ENCODE measurements around the gene KRTAP3-3.
"Not testable (repeated sequence)": the region's sequence is repeated elsewhere in the genome, so short reads cannot be mapped to it uniquely, and the experiment has no call there.

KRTAP3-3 gene

DNA sequence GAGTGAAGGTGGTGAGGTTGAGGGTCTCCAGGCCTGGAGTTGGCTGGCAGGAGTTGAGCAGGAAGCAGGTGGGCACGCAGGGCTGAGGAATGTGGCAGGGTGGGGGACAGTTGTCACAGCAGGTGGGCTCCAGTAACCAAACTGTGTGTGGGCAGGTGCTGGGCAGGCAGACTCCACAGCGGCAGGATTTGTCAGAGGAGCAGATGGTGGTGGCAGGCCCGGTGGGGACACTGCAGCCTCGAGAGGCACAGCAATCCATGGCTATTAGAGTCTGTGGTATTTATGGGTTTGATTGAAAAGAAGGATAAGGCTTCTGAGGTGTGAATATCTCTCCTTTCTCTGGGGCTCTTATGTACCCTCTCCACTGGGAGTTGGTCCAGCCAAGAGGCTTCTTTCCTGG is at the start of gene KRTAP3-3:
TSS of gene KRTAP3-3 (minus strand) at position 326 of the 400 bp plus-strand sequence. CDS start at position 259, 67 bp downstream.
- no peak for DNase-seq (ENCODE audit: low spot score)

DNA sequence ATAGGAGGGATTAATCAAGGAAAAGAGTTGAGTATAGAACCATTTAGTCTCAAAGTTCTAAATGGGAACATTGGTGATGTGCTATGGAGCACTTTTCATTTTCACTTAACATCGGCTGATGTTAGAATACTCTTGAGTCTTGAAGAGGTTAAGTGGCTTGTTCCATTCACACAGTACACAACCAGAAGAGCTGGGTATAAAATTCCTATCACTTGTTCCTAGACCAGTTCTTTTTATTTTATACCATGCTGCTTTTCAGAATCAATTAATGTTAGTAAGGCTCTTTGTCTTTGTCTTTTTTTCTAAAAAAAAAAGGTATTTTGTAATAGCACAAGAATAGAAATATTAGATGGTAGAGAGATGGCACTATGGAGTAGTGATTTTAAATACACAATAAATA is 49.0 kb upstream of the KRTAP3-3 start:
- DNase-seq (ENCODE audit: low spot score) = no peak

DNA sequence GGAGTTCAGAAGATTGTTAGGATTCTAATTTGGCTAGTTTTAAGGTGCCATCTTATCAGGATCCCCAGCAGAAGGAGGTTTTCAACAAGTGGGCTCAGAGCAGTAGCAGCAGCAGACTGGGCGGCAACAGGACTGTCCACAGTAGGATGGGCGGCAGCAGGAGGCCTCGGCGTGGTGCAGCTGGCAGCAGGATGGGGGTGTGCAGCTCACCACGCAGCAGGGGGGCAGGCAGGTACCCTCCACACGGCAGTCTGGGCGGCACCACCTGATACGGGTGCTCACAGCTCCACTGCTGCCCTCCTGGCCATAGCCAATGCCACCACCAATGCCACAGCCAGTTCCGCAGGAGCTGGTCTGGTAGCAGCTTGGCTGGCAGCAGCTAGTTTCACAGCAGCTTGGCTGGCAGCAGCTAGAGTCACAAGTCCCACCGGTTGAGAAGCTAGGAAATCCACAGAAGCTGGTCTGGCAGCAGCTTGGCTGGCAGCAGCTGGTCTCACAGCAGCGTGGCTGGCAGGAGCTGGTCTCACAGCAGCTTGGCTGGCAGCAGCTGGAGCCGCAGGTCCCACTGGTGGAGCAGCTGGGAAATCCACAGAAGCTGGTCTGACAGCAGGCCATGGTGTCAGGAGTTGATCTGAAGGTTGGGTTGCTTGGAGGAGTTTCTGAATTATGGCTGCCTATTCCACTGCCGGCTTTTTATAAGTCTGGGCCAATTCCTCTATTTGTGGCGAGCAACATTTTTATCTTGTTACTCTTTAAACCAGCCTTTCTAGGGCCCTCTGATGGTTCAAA is 47.0 kb upstream of the KRTAP3-3 start, which contains the start of gene KRTAP1-1:
TSS of gene KRTAP1-1 (minus strand) at position 668 of the 789 bp plus-strand sequence. CDS start at position 615, 53 bp downstream.
- not testable (repeated sequence) for DNase-seq (ENCODE audit: low spot score)

DNA sequence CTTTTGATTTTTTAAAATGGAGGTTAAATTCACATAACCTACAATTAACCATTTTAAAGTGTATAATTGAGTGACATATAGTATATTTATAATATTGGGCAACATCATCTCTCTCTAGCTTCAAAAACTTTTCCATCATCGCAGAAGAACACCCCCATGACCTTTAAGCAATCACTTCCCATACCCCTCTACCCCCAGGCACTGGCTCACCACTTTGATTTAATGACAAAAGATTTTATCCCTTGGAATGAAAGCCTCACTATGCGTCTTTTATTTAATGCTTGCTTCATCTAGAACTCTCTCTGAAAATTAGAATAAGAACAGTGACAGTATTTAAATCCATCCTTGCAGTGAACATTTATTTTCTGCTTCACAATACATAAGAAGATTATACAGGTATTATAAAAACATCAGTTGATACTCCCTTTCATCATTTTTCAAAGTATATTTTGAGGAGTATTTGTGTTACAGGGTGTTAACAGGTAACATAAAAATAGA is 43.9 kb upstream of the KRTAP3-3 start:
- DNase-seq (ENCODE audit: low spot score) = no peak

DNA sequence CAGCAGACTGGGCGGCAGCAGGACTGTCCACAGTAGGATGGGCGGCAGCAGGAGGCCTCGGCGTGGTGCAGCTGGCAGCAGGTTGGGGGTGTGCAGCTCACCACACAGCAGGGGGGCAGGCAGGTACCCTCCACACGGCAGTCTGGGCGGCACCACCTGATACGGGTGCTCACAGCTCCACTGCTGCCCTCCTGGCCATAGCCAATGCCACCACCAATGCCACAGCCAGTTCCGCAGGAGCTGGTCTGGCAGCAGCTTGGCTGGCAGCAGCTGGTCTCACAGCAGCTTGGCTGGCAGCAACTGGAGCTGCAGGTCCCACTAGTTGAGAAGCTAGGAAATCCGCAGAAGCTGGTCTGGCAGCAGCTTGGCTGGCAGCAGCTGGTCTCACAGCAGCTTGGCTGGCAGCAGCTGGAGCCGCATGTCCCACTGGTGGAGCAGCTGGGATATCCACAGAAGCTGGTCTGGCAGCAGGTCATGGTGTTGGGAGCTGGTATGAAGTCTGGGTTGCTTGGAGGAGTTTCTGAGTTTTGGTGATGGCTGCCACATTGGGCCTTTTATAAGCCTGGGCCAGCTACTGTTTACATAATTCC is 40.5 kb upstream of the KRTAP3-3 start, which contains the start of gene KRTAP1-3:
TSS of gene KRTAP1-3 (minus strand) at position 529 of the 590 bp plus-strand sequence. CDS start at position 476, 53 bp downstream.
- DNase-seq (ENCODE audit: low spot score) = not testable (repeated sequence)

DNA sequence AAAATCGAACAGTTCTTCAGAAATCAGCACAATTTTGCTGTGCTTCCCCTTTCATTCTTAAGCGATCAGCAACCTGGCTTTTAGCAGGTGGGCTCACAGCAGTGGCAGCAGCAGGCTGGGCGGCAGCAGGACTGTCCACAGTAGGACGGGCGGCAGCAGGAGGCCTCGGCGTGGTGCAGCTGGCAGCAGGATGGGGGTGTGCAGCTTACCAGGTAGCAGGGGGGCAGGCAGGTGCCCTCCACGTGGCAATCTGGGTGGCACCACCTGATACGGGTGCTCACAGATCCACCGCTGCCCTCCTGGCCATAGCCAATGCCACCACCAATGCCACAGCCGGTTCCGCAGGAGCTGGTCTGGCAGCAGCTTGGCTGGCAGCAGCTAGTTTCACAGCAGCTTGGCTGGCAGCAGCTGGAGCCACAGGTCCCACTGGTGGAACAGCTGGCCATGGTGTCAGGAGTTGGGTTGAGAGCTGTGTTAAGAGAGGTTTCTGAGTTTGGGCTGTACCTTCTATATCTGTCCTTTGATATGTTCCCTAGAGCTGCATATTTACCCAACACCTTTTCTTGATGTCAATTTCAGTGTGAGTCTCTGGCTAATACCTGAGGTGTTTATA is 35.8 kb upstream of the KRTAP3-3 start, which contains the start of gene KRTAP1-4:
TSS of gene KRTAP1-4 (minus strand) at position 563 of the 613 bp plus-strand sequence. CDS start at position 446, 117 bp downstream.
- no peak for DNase-seq (ENCODE audit: low spot score)

DNA sequence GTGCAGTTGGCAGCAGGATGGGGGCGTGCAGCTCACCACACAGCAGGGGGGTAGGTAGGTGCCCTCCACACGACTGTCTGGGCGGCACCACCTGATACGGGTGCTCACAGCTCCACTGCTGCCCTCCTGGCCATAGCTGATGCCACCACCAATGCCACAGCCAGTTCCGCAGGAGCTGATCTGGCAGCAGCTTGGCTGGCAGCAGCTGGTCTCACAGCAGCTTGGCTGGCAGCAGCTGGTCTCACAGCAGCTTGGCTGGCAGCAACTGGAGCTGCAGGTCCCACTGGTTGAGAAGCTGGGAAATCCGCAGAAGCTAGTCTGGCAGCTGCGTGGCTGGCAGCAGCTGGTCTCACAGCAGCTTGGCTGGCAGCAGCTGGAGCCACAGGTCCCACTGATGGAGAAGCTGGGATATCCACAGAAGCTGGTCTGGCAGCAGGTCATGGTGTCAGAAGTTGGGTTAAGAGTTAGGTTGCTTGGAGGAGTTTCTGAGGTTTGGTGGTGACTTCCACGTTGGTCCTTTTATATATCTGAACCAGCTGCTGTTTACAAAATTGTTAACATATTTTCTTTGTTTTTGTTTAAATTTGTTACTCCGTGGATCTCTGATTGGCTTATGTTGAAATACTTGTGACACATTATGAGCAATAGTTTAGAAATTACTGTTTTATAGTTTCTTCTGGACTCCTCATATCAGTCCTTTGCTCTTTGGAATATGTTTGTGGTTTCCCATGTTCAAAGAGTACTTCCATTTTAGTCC is 32.9 kb upstream of the KRTAP3-3 start, which contains the start of gene KRTAP1-5:
TSS of gene KRTAP1-5 (minus strand) at position 494 of the 757 bp plus-strand sequence. CDS start at position 441, 53 bp downstream.
- DNase-seq (ENCODE audit: low spot score) = no peak

DNA sequence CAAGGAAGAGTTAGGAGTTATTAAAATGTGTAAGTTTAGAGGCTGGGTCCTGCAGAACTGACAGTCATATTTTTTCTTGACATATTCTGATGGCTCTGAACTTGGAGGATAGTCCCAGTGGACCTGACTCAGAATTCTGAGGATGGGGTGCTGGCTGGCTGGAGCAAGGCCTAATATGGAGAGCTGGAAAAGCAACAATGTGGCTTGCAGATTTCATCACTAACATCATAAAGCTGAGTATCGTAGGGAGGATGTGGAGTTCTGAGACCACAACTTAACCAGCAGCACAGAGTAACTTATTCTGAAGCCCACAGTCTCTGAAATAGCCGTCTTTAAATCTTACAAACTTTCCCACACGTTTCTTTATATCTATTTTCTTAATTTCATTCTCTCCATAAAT is 30.7 kb upstream of the KRTAP3-3 start:
- DNase-seq (ENCODE audit: low spot score) = no peak

DNA sequence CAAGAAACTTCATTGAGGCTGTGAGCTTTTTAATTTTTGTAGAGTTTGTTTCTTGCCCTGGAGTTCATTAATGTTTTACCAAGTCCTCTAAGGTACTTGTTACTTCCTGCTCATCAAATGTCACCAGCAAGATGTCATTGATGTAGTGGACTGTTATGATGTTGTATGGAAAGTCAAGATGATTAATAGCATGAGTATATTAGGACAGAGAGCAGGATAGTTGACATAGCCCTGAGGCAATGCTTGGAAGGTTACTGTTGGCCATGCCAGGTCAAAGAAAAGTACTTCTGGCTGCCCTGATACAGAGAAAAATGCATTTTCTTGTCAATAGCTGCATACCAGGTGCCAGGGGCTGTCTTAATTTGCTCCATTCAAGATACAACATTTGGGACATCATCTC is 26.4 kb upstream of the KRTAP3-3 start:
- DNase-seq (ENCODE audit: low spot score) = no peak

DNA sequence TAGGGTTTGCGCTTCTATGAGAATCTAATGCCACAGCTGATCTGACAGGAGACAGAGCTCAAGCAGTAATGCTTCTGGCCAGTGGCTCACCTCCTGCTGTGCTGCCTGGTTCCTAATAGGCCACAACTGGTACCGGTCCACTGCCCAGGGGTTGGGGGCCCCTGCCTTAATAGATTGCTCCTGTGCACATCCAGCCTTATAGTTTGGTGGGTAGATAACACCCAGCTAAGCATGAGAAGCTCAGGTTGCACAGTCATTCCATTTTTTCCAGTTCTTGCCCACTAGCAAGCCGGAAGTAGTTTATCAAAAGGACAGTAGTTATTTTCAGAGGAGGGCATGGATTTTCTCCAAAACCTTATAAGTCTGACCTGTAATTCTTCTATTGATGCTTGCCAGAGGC is 25.5 kb upstream of the KRTAP3-3 start:
- DNase-seq (ENCODE audit: low spot score) = no peak

DNA sequence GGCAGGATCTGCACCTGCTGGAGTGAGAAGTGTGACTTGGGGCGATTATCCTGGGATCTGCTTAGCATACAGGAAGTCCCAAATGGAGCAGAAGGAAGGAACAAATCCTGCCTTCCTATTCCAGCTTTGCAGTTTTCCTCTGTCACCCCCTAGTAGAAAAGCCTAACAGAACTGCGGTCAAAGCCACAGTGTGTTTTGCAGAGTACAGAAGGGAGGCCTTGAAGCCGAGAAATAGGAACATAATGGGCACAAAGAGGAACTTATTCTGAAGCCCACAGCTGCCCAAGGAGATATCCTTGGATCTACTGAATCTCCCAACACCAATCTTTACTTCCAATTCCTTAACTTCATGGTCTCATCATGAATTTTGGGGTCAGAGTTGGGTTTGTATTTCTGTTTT is 24.6 kb upstream of the KRTAP3-3 start:
- DNase-seq (ENCODE audit: low spot score) = no peak

DNA sequence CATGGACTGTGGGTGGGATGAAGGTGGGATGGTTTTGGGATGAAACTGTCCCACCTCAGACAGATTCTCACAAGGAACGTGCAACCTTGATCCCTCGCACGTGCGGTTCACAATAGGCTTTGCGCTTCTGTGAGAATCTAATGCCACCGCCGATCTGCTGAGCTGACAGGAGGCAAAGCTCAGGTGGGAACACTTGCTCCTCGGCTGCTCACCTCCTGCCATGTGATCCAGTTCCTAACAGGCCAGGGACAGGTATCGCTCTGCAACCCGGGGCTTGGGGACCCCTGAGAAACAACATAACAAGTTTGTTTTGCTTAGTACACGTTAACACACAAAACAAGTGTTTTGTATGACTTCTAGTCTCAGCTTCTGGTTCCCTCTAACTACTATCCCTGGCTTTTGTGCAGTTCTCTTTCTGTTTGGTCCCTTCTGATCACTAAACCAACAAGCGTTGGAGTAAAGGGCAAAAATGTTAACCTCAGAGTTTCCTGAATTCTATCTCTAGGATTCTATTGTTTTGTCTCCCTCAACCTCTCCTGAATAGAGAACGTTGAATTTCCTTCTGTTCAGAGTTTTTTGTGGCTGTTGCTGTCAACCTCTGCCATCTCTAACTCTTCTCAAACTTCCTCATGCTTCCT is 22.7 kb upstream of the KRTAP3-3 start:
- DNase-seq (ENCODE audit: low spot score) = no peak

DNA sequence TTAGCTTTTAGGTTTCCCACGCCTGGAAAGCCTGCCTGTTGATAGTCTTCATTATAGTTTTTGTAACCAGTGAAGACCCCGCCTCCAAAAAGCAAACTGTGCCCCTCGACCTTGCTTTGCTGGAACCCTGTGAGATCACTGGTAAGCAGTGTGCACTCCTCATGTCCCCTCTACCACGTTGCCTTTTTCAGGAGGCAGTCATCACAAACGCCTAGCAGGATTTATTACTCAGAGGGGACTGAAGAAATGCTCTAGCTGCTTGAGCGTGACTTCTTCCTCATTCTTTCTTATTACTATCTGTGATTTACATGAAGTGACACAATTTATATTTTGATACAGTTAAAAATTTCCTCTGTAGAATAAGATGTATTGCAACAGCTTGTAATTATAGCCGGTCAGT is 21.5 kb upstream of the KRTAP3-3 start:
- DNase-seq (ENCODE audit: low spot score) = no peak

DNA sequence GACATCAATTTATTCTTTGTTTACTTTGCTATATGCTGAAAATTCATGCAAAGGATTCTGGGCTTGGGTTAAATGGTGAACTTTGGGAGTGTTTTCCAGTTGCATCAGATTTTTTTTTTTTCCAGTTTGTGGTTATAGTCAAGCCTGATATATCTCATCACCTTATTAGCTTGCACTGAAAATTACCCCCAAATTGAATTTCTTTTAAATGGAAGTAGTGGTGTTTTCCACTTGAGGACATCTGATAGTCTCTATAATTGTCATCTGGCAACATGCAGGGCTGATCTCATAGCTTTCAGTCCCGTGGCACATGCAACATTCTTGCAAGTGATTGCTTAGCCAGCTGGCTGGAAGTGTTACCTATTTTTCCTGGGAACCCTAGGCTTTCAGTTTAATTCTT is 19.6 kb upstream of the KRTAP3-3 start:
- DNase-seq (ENCODE audit: low spot score) = no peak

DNA sequence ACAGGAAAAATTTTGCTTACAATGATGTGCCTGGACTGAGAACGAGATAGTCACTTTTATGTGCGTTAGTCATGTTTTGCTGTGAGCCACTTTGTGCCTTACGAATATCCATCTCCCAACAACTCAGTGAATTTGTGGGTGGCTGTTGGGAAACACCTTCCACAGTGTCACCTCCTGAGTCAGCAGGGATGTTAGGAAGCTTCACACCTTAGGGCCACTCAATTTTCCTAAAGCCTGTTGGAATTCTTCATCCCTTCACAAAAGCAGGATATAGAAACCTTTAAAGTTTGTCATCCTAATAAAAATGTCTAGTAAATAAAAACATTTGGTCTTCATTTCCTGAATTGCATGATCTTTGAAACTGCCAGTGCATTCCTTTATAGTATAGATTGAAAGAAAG is 19.2 kb upstream of the KRTAP3-3 start:
- DNase-seq (ENCODE audit: low spot score) = no peak

DNA sequence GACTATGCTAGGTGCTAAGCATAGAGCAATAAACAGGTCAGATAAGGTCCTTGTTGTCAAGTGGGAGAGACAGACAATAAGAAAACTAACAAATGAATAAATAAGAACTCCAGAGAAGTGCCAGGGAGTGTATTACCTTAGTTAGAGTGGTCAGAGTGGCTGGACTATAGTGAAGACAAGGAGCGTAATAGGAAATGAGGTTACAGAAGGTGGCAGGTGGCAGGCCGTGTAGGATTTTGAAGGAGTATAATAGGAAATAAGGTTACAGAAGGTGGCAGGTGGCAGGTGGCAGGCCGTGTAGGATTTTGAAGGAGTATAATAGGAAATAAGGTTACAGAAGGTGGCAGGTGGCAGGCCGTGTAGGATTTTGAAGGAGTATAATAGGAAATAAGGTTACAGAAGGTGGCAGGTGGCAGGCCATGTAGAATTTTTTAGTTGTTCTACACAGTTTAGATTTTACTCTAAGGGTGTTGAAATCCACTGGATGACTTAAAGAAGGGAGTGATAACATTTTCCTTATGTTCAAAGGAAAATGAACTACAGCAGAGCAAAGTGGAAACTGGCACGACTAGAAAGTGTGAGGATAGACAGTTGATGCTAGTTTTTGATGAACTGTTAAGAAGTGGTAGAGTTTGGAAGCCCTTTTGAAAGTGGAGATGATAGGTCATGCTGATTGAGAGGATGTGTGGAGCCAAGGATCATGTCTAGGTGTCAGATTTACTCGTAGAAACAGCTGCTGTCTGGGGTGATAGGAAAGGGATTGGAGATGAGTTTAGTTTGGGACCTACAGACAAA is 18.6 kb upstream of the KRTAP3-3 start:
- no peak for DNase-seq (ENCODE audit: low spot score)

DNA sequence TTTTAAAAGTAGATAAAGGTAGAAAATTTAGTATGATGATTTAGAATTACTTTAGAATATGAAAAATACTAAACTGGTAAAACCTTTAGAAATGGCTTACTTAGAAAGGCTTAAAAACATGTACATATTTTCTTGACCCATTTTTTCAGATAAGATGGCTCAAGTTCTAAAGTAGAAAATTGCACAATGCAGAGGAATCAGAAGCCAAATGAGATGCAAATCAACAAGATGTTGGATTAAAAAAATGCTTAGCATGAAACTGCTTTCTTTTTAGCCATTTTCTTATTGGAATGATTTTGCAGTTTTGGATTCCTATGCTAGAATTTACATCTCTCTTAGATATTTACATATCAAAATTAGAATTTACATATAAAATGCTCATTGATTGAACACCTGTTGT is 16.5 kb upstream of the KRTAP3-3 start:
- DNase-seq (ENCODE audit: low spot score) = no peak

DNA sequence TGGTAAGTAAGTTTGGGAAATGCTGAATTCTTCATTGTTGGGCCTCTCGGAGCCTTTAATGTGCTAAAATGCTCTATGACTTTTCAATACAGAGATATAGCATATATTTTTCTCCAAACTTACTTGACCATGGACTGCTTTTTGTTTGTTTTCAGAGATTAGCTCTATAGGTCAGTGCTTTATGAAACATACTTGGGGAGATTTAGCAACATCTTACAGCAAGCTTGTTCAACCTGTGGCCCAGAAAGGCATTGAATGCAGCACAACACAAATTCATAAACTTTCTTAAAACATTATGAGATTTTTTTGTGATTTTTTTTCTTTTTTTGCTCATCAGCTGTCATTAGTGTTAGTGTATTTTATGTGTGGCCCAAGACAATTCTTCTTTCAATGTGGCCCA is 16.0 kb upstream of the KRTAP3-3 start:
- no peak for DNase-seq (ENCODE audit: low spot score)

DNA sequence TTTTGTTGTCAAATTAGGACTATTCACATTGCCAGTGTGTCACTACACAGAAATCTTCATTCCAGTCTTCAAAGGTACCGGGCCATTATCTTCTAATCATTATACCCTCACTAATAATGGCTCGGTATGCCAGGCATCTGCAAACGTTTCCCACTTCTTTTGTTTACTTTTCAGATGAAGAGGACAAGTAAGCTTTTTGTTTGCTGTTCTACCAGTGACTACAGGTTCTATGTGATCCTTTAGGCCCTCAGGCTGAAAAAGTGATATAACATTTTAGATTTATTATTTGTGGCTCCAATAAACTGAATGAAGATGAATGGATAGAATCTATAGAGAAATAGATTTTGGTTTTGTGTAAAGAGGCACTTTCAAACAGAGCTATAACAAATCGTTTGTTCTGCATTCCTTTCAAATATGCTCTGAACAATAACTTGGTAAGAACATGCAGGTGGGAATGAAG is 15.4 kb upstream of the KRTAP3-3 start:
- no peak for DNase-seq (ENCODE audit: low spot score)

DNA sequence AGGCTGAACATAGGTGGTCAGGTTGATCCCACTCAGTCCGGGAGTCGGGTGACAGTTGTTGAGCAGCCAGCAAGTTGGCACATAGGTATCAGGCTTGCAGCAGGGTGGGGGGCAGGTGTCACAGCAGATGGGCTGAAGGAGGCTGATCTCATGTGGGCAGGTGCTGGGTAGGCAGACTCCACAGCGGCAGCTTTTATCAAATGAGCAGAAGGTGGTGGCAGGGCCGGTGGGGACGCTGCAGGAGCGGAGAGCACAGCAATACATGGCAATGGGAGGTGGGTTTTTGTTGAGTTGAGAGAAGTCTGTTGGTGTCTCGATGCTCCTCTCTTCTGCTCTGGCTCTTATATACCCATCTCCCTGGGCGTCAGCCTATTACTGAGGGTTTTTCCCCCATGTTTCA is 14.8 kb upstream of the KRTAP3-3 start, which contains the start of gene KRTAP3-1:
TSS of gene KRTAP3-1 (minus strand) at position 318 of the 400 bp plus-strand sequence. CDS start at position 264, 54 bp downstream.
- DNase-seq (ENCODE audit: low spot score) = no peak

All from ecto neural progenitor cell (in vitro differentiated cells).